CMK (cell line): ENCODE data around the gene EPG5.

Experiments
- DNase-seq: peaks from one replicate; pipeline ENCODE4 v3.0.0-alpha.2; 2010; ENCODE audit warnings: low read depth

EPG5 gene

GRCh38 chr18:45805551-45805950, 161.6 kb downstream of the EPG5 start:
- no peak for DNase-seq

GRCh38 chr18:45802814-45803492, 164.2 kb downstream of the EPG5 start:
- DNase-seq, result no peak

GRCh38 chr18:45801416-45802004, 165.6 kb downstream of the EPG5 start:
- no peak for DNase-seq
